SU-DHL-6 (cell line): Measurements from ENCODE around the gene HOXA9.

Source experiments
- H2AFZ ChIP-seq: fragments of 200-600 bp; sonication (generic); 2 replicates; pipeline ENCODE4 v1.6.1; 2014; ENCODE audit warnings: low read depth, mild to moderate bottlenecking, moderate library complexity, mixed read lengths, antibody characterized with exemption, low read length; ENCODE audit not compliant: severe bottlenecking
- H3F3A ChIP-seq: fragments of 200-600 bp; shearing (Covaris generic); 2 replicates; pipeline ENCODE4 v1.6.0; 2016; ENCODE audit warnings: antibody characterized with exemption, mild to moderate bottlenecking; ENCODE audit not compliant: insufficient read depth
- H3K27ac ChIP-seq: fragments of 200-600 bp; sonication (generic); 2 replicates; pipeline ENCODE4 v1.5.1; 2016; ENCODE audit warnings: low read depth, mild to moderate bottlenecking, low read length, moderate library complexity, mixed read lengths
- H3K27me3 ChIP-seq: fragments of 200-600 bp; sonication (generic), shearing (Covaris generic); 2 replicates; pipeline ENCODE4 v1.6.0; 2014; ENCODE audit warnings: mild to moderate bottlenecking, low read length
- H3K36me3 ChIP-seq: fragments of 200-600 bp; sonication (generic); 2 replicates; pipeline ENCODE4 v1.6.1; 2014; ENCODE audit warnings: mild to moderate bottlenecking, low read length, mixed read lengths
- H3K4me2 ChIP-seq: fragments of 300-600, 200-600 bp; shearing (Covaris generic), sonication (generic); 2 replicates; pipeline ENCODE4 v1.6.0; 2014; ENCODE audit warnings: low read length, low read depth, mild to moderate bottlenecking; ENCODE audit not compliant: poor library complexity, severe bottlenecking
- H3K4me3 ChIP-seq: fragments of 200-600 bp; sonication (generic); 2 replicates; pipeline ENCODE4 v1.5.1; 2014; ENCODE audit warnings: antibody characterized with exemption, low read length, mild to moderate bottlenecking, mixed read lengths; ENCODE audit not compliant: insufficient read depth, poor library complexity, severe bottlenecking
- H3K79me2 ChIP-seq: fragments of 200-600 bp; sonication (generic); 2 replicates; pipeline ENCODE4 v1.6.1; 2014; ENCODE audit warnings: mild to moderate bottlenecking, low read length, moderate library complexity; ENCODE audit not compliant: insufficient read depth
- H3K9ac ChIP-seq: fragments of 200-600 bp; sonication (generic); 2 replicates; pipeline ENCODE4 v1.7.0; 2014; ENCODE audit warnings: mild to moderate bottlenecking, low read length
- H3K9me2 ChIP-seq: fragments of 200-600 bp; sonication (generic); replicated peaks from 2 replicates; pipeline ENCODE4 v1.6.1; 2014; ENCODE audit warnings: low read length; ENCODE audit not compliant: insufficient read depth
- H3K9me3 ChIP-seq: fragments of 200-600 bp; sonication (generic); 2 replicates; pipeline ENCODE4 v1.6.1; 2014; ENCODE audit warnings: low read length, mixed read lengths; ENCODE audit not compliant: insufficient read depth
- H4K20me1 ChIP-seq: fragments of 200-600 bp; sonication (generic); 2 replicates; pipeline ENCODE4 v1.6.1; 2014; ENCODE audit warnings: low read depth, mild to moderate bottlenecking, antibody characterized with exemption, low read length, moderate library complexity, mixed read lengths
- CTCF ChIP-seq: fragments of 200-600 bp; sonication (generic); IDR thresholded peaks from one replicate; pipeline ENCODE4 v1.5.1; 2017; ENCODE audit warnings: antibody characterized with exemption, mild to moderate bottlenecking, low read length, moderate library complexity; ENCODE audit not compliant: insufficient read depth, poor library complexity, severe bottlenecking
- EZH2phosphoT487 ChIP-seq: fragments of 200-600 bp; sonication (generic), shearing (Covaris generic); conservative IDR thresholded peaks from 2 replicates; pipeline ENCODE4 v1.6.1; 2018; ENCODE audit warnings: mild to moderate bottlenecking, antibody characterized with exemption, low read length, moderate library complexity, mixed read lengths

HOXA9 gene

GRCh38 chr7:27194002-27194352 is 28.6 kb upstream of the HOXA9 start:
- Histone ChIP-seq H3K79me2 (no peaks in the 10 kb centered on the region), H3K27me3 (no peaks in the 10 kb centered on the region), H2AFZ (no peak overlapping the region), H4K20me1 (no peaks in the 10 kb centered on the region), H3F3A (no peaks in the 10 kb centered on the region), H3K9me3 (no peaks in the 10 kb centered on the region), H3K27ac (no peak overlapping the region), H3K9ac (no peak overlapping the region), H3K4me3 (no peak overlapping the region), H3K9me2 (no peaks in the 10 kb centered on the region), H3K36me3 (no peaks in the 10 kb centered on the region), H3K4me2 (no peak overlapping the region)
- TF ChIP-seq EZH2phosphoT487 (no peak), CTCF (no peak)

GRCh38 chr7:27193335-27194001 is 28.1 kb upstream of the HOXA9 start:
- no peak overlapping the region for H3K4me2 ChIP-seq
- H3K79me2 ChIP-seq: no peaks in the 10 kb centered on the region
- H3K36me3 ChIP-seq: no peaks in the 10 kb centered on the region
- no peaks in the 10 kb centered on the region for H3F3A ChIP-seq
- no peaks in the 10 kb centered on the region for H3K9me3 ChIP-seq
- no peak overlapping the region for H3K4me3 ChIP-seq
- H3K9ac ChIP-seq: no peak overlapping the region
- H2AFZ ChIP-seq: no peak overlapping the region
- H3K9me2 ChIP-seq: no peaks in the 10 kb centered on the region
- TF ChIP-seq CTCF (no peak), EZH2phosphoT487 (no peak)
- no peak overlapping the region for H3K27ac ChIP-seq
- H3K27me3 ChIP-seq: no peaks in the 10 kb centered on the region
- H4K20me1 ChIP-seq: no peaks in the 10 kb centered on the region

- Histone ChIP-seq H3K4me3 (no peak overlapping the region), H3K4me2 (no peak overlapping the region), H3K27me3 (no peaks in the 10 kb centered on the region)
Measured at GRCh38 chr7:27192546-27193334, 27.4 kb upstream of the HOXA9 start.

More at GRCh38 chr7:27192546-27193334, 27.4 kb upstream of the HOXA9 start:
- Histone ChIP-seq H4K20me1 (no peaks in the 10 kb centered on the region), H3K36me3 (no peaks in the 10 kb centered on the region), H3K79me2 (no peaks in the 10 kb centered on the region), H3K9me3 (no peaks in the 10 kb centered on the region), H3K27ac (no peak overlapping the region), H3K9me2 (no peaks in the 10 kb centered on the region), H2AFZ (no peak overlapping the region), H3F3A (no peaks in the 10 kb centered on the region), H3K9ac (no peak overlapping the region)
- no peak for TF ChIP-seq EZH2phosphoT487
- TF ChIP-seq CTCF: no peak
